HG02763 (cell line): ENCODE measurements around the gene HIC1.
"Not testable (repeated sequence)": the region's sequence is repeated elsewhere in the genome, so short reads cannot be mapped to it uniquely, and the experiment has no call there.

Experiments used
- ATAC-seq: cut with Tn5 transposase; IDR thresholded peaks from one replicate; pipeline ENCODE4 v1.9.1; 2021; ENCODE audit warnings: mild to moderate bottlenecking, moderate library complexity; ENCODE audit not compliant: unreplicated experiment

Gene HIC1

GRCh38 chr17:2054512-2055291 is at the start of gene HIC1:
HIC1 (plus strand) TSS chr17:2055103; CDS start chr17:2056691, 1,588 bp downstream.
- ATAC-seq = peak; percentile 32

- ATAC-seq = no peak
Measured at GRCh38 chr17:2008332-2009126, 46.4 kb upstream of the HIC1 start.

GRCh38 chr17:2009737-2010136 is 45.2 kb upstream of the HIC1 start:
- ATAC-seq = no peak

DNA sequence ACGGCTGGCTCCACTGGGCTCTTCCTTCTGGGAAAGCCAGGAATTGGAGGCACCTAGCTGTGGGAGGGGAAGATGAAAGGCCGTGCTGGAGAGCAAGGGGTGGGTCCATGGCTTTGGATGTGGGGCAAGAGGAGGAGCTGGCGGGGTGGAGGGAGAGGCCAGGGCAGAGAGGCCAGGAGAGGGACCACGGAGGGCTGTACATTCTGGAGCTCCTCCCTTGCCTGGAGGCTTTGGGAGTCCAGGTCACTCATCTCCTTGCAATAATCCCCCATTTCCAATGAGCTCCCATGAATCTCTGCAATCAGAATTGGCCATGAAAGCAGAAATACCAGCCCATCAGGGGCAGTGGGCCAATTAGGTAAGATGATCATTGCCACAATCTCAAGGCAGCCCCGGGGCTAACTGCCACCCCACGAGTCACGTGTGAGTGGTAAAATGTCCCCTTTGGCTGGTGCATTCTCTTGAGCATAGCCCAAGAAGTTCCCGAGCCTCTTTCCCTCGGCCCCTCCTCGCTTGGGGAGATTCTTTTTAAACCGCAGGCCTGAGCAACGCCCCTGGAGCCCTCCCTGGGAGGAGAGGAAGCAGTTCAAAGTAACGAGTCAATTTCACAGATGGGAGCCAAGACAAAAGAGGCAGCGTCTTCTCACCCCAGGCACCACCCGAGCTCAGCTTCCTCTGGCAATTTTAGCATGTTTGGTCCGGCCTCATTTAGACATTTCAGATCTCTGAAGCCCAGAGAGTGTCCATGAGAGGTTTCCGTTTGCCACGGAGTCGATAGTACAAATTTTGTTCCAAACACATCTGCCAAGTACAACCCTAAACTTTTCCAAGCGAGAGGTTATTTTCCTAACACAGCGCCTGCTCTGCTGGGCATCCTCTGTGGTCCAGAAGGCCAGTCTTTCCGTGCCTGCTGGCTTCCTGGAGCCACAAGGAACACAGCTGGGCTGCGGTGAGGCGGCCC is 43.2 kb upstream of the HIC1 start:
- no peak for ATAC-seq

DNA sequence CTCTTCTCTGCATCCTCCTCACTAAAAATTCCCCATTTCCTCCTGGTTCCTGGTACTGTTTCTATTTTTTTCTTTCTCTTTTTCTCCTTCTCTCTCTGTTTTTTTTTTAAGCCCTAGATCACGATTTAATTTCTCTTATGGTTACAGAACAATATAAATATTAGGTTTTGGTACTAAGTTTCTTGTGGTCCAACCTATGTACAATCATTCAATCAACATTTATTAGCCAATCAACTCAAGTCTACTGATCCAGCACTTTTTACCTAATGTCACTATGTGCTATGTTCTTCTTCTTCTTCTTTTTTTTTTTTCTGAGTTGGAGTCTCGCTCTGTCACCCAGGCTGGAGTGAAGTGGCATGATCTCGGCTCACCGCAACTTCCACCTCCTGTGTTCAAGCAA is 42.4 kb upstream of the HIC1 start:
- ATAC-seq = no peak

GRCh38 chr17:2013220-2013993 is 41.5 kb upstream of the HIC1 start:
- not testable (repeated sequence) for ATAC-seq

DNA sequence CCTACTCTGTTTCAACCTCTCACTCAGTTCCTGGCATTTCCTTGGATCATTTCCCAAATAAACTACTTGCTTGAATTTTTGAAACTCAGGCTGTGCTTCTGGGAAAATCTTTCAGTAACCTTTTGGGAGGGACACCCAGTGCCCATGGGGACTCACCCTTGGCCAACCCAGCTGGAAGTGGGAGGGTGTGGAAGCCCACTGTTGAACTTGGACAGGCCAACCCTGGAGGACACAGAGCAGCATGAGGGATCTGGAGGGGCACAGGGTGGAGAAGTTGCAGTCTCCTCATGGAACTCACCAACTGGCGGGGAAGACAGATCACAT is 40.9 kb upstream of the HIC1 start:
- no peak for ATAC-seq

- ATAC-seq = no peak
Measured at GRCh38 chr17:2015314-2015713, 39.6 kb upstream of the HIC1 start.

DNA sequence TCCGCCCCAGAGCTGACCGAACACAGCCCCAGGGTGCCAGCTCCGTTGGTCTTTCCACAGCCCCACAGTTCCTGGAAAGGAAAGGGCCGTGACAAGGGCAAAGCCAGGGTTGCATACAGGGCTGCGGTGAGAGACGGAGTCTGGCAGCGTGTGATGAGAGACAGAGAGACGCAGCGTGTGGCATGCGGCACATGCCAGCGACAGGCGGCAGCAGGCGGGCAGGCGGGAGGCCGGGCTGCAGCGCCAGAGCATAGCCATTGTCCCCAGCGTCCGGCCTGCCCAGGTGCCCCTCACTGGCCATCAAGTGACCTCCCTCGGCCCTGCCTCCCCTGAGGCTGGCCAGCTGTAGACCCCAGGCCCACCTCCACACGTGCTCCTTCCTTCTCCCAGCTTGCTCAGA is 38.4 kb upstream of the HIC1 start:
- no peak for ATAC-seq

- ATAC-seq = no peak
Measured at GRCh38 chr17:2017274-2017941, 37.5 kb upstream of the HIC1 start.

GRCh38 chr17:2018716-2019510 is 36.0 kb upstream of the HIC1 start:
- ATAC-seq = no peak

DNA sequence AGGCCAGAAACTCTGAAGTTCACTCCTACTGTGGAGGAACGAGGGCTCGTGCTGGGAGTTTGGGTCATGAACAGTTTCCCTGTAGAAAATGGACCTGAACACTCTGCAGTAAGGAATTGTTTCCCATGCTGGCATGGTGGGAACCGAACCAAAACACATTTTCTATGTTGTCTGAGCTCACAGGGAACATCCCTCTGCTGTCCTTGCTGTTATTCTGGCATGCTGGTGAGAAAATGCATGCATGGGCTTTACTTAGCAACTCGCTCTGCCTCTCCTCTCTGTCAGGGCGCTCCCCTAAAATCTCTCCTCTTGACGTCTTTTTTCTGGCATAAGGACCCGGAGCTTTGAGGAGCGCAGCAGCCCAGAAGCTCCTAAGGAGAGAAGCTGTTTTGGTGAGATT is 35.2 kb upstream of the HIC1 start:
- no peak for ATAC-seq

GRCh38 chr17:2020721-2021120 is 34.2 kb upstream of the HIC1 start:
- no peak for ATAC-seq

- no peak for ATAC-seq
Measured at GRCh38 chr17:2022647-2023240, 32.2 kb upstream of the HIC1 start.

GRCh38 chr17:2023256-2023655 is 31.6 kb upstream of the HIC1 start:
- no peak for ATAC-seq

DNA sequence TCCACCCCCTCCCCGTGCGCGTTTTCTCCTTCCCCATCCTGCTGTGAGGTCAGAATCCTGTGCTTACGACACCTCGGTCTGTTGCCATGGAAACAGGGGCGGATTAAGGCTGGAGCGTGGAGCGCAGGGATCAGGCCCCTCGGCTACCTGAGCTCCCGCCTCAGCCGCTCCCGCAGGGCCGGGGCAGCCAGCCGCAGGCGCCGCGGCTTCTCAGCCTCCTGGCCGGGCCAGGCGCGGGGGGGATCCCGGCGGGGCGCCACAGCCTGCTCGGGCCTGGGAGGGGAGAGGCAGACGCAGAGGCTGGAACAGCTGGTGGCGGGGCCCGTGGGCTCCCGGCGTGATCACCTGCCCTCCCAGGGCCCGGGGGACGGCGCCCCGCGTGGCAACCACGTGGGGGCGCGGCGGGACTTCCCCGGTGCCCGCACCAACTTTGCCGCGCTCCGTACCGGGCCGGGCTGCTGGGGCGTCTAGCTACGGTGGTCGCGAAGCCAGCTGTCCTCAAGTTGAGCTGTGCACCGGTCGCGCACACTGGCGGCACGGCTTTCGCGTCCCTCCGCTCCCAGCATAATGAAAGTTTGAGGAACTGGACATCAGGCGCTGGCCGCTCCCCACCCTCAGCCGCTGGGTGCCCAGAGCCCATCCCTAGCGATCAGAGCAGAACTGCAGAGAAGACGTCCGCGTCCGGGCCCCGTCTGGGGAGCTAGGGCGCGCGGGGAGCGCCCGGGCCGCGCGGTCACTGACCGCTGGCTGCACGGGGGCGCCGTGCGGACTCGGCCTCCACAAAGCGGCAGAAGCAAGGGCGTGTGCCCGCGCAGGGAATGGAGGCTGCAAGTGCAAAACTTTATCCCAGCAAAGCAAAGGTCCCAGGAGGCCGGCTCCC is 31.0 kb upstream of the HIC1 start:
- ATAC-seq = no peak

- ATAC-seq = no peak
Measured at GRCh38 chr17:2024572-2025219, 30.2 kb upstream of the HIC1 start.
